GM18867 (cell line): ENCODE data around the gene C6orf141.

Experiments used
- ATAC-seq: cut with Tn5 transposase; IDR thresholded peaks from one replicate; pipeline ENCODE4 v1.9.1; 2021; ENCODE audit warnings: mild to moderate bottlenecking, moderate library complexity; ENCODE audit not compliant: unreplicated experiment

C6orf141 gene

GRCh38 chr6:49550492-49551077, at the start of gene C6orf141:
Gene C6orf141, plus strand, starts transcription at chr6:49550668. Its CDS starts 125 bp downstream, at chr6:49550793.
- ATAC-seq, result peak; percentile 67

GRCh38 chr6:49504666-49505065, 45.8 kb upstream of the C6orf141 start:
- no peak for ATAC-seq

DNA sequence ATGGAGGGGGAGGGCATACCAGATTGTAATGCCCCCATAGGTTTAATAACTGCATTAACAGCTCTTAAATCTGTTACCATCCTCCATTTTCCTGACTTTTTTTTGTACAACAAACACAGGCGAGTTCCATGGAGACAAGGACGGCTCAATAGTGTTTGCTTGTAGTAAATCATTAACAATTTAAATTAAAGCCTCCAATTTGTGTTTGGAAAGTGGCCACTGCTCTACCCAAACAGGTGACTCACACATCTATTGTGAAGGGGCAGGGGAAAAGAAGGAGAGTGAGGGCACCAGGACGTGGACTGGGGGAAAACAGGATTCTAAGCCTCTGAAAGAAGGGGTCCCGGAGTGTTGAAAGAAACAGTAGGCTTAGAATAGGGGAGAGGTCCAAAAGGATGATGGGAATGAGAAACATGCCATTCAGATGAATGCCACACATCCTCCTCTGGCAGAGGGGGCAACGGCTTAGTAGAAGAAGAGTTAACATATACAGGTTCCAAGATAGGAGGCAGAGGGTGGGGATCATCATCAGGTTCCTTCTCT, 43.8 kb upstream of the C6orf141 start:
- no peak for ATAC-seq

- ATAC-seq, result no peak
These were observed 41.1 kb upstream of the C6orf141 start for GRCh38 chr6:49509342-49509741.

DNA sequence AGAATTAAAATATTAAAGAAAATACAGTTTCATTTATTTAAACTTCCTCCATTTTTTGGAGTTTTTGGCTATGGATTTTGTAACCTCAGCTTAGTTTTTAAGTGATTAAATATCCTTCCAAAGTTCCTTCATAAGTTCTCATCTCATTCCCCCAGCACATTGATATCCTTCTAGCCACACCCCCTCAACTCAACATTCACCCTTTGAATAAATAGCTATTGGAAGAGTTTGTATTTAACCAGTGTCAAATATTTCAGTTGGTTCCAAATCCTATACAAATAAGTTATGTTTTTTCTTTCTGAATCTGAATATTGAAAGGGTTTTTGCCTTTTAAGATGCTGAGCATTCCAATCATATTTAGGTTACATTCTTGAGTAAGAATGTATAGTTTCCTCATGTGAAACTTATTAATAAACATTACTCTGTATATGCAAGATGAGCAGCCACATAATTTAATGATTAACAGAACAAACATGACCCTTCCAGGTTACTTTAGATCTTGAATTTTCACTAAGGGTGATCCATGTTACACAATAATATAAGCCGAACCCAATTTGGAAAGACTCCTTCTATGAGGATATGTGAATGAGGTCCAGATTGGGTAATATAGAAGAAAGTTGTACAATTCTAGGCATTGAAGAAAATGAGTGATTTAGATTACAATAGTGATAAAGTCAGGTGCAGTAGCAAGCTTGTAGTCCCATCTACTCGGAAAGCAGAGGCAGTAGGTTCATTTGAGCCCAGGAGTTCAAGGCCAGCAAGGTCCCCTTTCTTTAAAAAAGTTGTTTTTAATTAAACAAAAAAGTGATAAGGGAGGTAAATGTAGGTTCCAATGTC, 37.1 kb upstream of the C6orf141 start:
- no peak for ATAC-seq

GRCh38 chr6:49514571-49515484, 35.6 kb upstream of the C6orf141 start:
- no peak for ATAC-seq

DNA sequence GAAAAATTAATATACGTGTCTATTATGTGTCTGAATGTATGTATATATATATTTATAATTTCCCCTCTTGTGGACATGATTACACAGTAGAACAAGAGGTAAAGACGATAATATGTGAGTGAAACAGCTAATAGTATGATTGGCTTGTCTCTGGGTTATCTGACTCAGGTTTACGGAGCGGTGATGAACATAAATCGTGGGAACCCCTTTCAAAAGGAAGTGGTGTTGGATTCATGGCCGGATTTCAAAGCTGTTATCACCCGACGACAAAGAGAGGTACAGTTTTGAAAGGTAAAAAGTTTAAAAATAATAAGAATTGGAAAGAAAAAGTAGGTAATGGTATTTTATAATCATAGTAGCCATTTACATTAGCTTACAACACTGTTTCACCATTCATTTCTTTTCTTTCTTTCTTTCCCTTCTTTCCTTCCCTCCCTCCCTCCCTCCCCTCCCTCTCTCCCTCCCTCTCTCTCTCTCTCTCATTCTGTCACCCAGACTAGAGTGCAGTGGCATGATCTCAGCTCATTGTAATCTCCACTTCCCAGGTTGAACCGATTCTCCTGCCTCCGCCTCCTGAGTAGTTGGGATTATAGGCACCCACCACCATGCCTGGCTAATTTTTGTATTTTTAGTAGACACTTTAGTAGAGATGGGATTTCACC, 34.9 kb upstream of the C6orf141 start:
- no peak for ATAC-seq

- ATAC-seq, result no peak
These were observed 34.3 kb upstream of the C6orf141 start for GRCh38 chr6:49516147-49516505.

- ATAC-seq, result no peak
These were observed 32.5 kb upstream of the C6orf141 start for GRCh38 chr6:49517919-49518318.

DNA sequence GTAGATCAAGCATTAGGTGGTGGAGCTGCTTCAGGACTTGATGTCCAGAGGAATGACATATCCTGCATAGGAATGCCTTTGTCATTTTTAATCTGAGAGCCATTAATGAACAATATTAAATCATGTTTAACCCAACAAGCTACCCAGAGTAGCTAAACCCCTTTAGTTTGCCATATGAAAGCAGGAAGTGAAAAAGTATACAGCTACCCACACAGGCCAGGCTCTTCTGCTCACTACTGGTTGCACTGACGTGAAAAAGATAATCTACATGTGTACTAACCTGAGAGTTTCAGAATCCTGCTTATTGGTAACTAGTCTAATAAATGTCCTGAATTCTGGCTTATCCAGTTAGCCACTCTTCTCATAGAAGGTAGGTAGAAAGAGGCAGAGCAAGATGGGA, 30.8 kb upstream of the C6orf141 start:
- peak; percentile 98 for ATAC-seq

DNA sequence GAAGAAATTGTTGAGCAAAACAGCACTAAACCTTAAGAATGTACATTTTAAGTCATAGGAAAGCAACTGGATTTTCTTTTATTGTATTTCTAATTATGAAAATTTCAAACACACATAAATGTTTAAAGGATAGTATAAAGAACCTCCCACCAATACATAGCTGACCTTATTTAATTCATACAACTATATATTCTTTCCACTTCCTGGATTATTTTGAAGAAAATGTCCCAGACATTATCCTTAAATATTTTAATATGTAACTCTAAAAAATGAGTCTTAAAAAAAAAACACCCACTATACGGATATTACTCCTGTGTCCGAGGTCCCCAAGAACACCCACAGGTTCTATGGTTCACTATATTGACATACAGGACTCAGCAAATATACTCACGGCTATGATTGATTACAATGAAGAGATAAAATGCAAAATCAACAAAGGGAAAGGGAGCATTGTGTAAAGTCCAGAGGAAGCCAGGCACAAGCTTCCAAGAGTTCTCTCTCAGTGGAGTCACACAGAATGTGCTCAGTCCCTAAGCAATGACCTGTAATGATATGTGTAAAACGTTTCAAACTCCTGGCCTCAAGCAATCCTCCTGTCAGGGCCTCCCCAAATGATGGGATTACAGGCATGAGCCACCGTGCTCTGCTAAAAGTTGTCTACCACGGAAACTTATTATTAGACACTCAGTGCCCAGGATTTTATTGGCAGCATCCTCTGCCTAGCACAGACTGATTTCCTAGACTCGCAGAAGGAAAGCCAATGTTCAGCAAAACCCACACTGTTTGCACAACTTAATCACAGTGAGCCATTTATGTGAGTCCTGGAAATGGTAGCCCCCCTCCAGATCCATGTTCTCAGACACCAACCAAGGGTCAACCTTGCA, 27.5 kb upstream of the C6orf141 start:
- no peak for ATAC-seq

- ATAC-seq, result no peak
These were observed 26.6 kb upstream of the C6orf141 start for GRCh38 chr6:49523901-49524300.

DNA sequence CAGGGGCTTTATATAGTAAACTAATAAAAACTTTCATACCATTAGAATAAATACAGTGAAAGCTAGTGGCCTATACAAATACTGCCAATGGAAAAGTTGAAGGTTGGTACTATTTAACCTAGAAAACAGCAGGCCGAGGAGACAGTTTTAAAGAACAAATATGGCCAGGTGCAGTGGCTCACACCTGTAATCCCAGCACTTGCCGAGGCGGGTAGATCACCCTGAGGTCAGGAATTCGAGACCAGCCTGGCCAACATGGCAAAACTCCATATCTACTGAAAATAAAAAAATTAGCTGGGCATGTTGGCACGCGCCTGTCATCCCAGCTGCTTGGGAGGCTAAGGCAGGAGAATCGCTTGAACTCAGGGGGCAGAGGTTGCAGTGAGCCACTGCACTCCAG, 25.9 kb upstream of the C6orf141 start:
- no peak for ATAC-seq

GRCh38 chr6:49526598-49526997, 23.9 kb upstream of the C6orf141 start:
- ATAC-seq, result peak; percentile 63

- ATAC-seq, result no peak
These were observed 23.1 kb upstream of the C6orf141 start for GRCh38 chr6:49527320-49527719.

GRCh38 chr6:49528571-49528970, 21.9 kb upstream of the C6orf141 start:
- no peak for ATAC-seq

DNA sequence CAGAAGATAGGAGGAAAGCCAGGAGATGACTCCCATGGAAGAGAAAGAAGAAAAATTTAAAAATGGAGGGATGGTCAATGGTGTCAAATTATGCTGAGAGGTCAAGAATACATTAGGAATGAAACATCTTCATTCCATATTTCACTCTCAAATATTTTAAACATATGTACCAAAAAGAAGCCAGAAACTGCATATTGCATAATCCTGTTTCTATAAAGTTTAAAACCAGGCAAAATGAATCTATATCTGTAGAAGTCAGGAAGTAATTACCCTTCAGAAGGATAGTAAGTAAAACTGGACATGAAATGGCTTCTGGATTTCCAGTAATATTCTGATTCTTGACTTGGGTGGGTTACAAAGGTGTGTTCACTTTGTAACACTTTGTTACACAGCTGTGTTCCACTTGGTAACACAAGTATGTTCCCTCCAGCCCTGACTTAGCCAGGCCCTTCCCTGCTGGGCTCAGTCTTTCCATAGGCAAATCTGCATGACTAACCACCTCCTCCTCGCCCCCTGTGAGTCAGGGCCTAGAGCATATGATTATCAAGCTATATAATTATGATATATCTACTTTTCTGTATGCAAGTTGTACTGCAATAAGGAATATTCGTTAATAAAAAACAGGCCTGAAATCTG, 20.2 kb upstream of the C6orf141 start:
- no peak for ATAC-seq

- ATAC-seq, result peak; percentile 98
These were observed 18.5 kb upstream of the C6orf141 start for GRCh38 chr6:49531774-49532569.
